HT-29 (cell line): ENCODE results near the gene NKD1. TPM values are rescaled to one million over a fixed set of nuclear protein-coding genes. Genes with fewer than 3 reads are reported as not detected.

Source experiments
- DNase-seq: peaks from one replicate; pipeline ENCODE4 v3.0.0-alpha.2; 2015; ENCODE audit warnings: low spot score
- total RNA-seq: library from RNA; depleted of rRNA; stranded (reverse); fragments of >200 nt; shearing (Covaris generic); gene quantifications from 2 replicates; pipeline ENCODE4 v1.2.3, GENCODE V29; 2014; rRNA removed

NKD1 gene
- total RNA-seq, 1 experiment from 2014 or later = 0.13 TPM

DNA sequence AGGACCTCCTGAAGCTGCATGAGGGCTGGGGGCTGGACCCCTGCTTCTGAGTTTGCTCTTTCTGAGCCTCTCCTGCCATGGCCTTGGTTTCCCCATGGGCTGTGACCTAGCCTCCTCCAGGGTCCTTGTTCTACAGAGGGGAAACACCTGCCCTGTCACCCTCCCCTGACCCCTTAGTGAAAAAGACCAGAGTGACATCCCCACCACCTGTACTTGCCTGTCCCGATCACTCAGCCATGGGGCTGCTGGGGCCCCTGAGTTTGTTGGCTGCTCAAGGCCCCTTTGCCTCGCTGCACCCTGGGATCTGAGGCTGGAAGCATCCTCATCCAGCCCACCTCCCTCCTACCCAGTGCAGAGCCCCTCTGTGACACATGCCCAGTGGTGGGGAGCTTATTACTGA, 146.0 kb downstream of the NKD1 start:
- no peak for DNase-seq

DNA sequence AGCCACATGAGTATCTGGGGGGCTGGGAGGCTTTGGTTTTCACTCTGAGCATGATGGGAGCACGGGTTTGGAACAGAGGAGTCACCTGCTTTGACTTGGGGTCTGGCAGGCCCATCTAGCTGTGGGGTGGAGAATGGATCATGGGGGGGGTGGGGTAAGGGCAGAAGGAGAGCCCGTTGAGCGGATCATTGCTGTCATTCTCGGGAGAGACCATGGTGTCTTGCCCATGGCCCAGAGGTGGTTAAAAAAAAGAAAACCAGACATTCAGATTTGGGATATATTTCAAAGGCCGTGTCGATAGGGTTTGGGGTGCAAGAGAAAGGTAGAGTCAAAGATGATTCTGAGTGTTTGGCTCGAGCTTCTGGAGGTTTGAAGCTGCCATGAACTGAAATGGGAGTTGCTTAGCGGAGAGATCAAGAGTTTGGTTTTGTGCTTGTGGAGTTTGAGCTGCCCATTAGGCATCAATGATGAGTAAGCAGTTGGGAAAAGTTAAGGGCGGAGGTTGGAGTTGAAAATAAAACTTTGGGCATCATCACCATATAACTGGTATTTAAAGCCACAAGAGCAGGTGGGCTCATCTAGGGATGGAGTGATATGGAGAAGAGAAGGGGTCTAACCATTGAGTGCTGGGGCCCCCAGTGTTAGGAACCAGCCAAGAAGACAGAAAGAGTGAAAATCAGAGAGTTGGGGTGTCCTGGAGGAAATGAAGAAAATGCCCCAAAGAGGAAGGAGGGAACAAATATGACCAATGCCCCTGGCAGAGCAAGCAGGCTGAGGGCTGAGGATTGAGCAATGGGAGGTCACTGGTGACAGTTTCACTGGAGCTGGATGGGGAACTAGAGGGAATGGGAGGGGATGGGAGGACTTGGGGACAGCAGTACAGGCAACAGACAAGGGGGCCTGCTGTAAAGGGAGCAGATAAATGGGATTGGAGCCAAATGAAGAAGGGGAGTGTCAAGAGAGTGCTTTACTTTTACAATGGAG, 147.1 kb downstream of the NKD1 start:
- no peak for DNase-seq

DNA sequence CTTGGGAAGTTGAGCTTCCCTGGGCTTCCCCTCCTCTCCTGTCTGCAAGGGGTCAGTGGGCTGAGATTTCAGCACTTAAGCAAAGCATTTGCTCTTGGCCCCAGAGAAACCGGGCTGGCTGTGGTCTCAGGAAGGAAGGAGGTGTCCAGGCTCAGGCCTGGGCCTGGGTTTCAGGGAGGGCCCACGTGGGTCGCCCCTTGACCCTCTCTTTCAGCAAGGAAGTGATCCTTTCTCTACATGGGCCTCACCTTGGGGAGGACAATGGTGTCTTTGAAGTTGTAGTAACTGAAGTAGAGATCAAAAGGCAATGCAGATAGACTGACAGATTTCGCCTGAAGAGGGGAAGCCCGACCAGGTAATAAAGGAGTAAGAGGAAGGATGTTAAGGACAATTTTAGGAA, 147.9 kb downstream of the NKD1 start:
- DNase-seq = no peak

DNA sequence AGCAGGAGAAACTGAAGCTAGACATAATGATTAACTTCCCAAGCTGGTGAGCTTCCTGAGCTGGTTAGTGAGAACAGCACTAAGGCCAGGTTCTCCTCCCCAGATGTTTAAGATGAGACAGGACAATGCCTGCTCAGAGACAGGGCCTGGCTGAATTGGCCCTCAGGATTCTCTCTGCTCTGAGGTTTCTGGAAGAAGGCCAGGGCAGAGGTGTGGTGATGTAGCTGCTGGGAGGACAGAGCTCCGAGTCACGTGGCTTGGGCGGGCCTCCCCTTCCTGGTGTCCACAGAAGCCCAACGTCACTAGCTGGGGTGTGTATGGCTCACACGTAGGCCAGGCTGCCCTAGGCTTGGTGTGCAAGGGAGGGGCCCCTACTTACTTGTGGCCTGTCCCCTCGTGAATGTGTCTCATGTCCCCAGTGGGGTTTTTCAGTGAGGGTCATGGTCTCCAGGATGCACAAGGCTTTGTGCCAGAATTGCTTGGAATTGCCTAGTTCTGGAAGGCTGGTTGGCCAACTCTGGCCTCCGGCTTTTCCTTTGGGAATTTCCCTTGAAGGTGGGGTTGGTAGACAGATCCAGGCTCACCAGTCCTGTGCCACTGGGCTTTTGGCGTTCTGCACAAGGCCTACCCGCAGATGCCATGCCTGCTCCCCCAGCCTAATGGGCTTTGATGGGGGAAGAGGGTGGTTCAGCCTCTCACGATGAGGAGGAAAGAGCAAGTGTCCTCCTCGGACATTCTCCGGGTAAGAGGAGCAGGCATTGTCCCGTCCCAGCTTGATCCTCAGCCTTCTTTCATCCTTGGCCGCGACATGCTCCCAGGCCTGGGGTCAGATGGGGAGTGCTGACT, 148.6 kb downstream of the NKD1 start:
- DNase-seq = peak; percentile 48

GRCh38 chr16:50697421-50697715, 149.2 kb downstream of the NKD1 start:
- no peak for DNase-seq

DNA sequence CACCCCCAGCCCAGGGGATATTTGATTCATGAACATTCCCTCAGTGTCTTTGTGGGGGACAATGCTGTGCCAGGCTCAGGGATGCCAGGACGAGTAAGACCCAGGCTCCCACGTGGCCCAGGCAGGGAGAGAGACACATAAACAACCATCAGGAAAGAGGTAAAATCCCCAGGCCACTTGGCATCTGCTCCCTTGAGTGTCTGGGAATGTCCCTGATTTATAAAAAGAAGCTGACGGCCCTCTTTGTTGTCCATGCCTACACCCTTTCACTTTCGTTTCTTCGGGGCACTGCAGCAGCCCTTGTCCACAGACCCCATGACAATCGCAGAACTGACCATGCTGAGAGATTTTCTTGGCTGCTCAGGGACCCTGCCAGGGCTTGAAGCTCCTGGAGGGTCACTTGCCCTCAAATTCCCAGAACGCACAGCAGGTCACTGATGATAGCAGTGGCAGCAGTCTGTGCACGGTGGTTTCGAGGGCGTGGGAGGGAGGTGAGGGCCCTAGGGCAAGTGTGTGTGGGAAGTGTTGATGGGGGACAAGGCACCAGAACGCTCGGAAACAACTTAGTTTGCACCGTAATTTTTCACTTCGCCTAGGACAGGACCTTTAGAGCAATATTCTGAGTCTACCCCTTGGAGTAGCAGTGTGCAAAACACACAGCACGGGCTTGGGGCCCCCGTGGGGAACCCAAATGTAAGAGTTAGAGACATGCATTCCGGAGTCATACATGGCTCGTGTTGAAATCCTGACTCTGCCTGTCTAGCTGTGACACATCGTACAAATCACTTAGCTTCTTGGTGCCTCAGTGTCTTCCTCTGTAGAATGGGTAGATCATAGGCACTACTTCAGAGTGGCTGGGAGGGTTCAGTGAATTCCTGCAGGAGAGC, 149.9 kb downstream of the NKD1 start:
- no peak for DNase-seq

Other genes with a start within 250 kb of the NKD1 start
- 50.0 and 62.7 TPM in 2 replicates for gene BRD7, start 179.4 kb upstream of the NKD1 start, total RNA-seq
- 0.23 TPM in 1 of 2 replicates, not detected in the other for gene SNX20, start 132.9 kb downstream of the NKD1 start, total RNA-seq
- gene NOD2, start 145.2 kb downstream of the NKD1 start, total RNA-seq = not detected in 2 replicates
- 3.5 and 5.2 TPM in 2 replicates for gene CYLD, start 193.7 kb downstream of the NKD1 start, total RNA-seq